A549 (cell line): ENCODE results near the gene GOPC.

Source experiments
- BHLHE40 ChIP-seq: IDR thresholded peaks from 2 replicates; pipeline ENCODE4 v1.6.1; 2012; ENCODE audit warnings: low read depth, low read length, inconsistent platforms
- CHD2 ChIP-seq: fragments of 150-350 bp; IDR thresholded peaks from 2 replicates; pipeline ENCODE4 v1.6.1; 2014; ENCODE audit warnings: low read length; ENCODE audit not compliant: partially characterized antibody
- CTCF ChIP-seq: fragments of >200 bp; sonication (Bioruptor Twin); formaldehyde crosslinking; IDR thresholded peaks from 3 replicates; pipeline ENCODE4 v1.5.1; 2016
- EP300 ChIP-seq, 2 experiments: fragments of >200 bp; sonication (Bioruptor Twin); formaldehyde crosslinking; IDR thresholded peaks; 2 replicates in 1 of 2; 3 replicates in 1 of 2; pipeline ENCODE4 v1.6.1; 2016 to 2017
- MYC ChIP-seq: IDR thresholded peaks from 2 replicates; pipeline ENCODE4 v1.6.1; 2012; ENCODE audit warnings: mild to moderate bottlenecking, inconsistent platforms, low read length, improper control_type of control experiment, borderline replicate concordance
- PHF8 ChIP-seq: fragments of 200-600 bp; sonication (generic); IDR thresholded peaks from 2 replicates; pipeline ENCODE4 v1.6.1; 2016; ENCODE audit warnings: low read depth, mild to moderate bottlenecking, antibody characterized with exemption, moderate library complexity, borderline replicate concordance
- POLR2A ChIP-seq: IDR thresholded peaks from 2 replicates; pipeline ENCODE4 v1.6.1; 2012; ENCODE audit warnings: mild to moderate bottlenecking, low read length
- SMC3 ChIP-seq: fragments of >200 bp; sonication (Bioruptor Twin); formaldehyde crosslinking; IDR thresholded peaks from 3 replicates; pipeline ENCODE4 v1.6.1; 2018; ENCODE audit warnings: inconsistent platforms
- SREBF2 ChIP-seq: fragments of 450-650 bp; IDR thresholded peaks from 2 replicates; pipeline ENCODE4 v1.6.1; 2014; ENCODE audit warnings: mild to moderate bottlenecking, moderate library complexity
- ZNF302 ChIP-seq: fragments of 250-450 bp; sonication (Bioruptor Pico); IDR thresholded peaks from 2 replicates; pipeline ENCODE4 v1.9.0; 2021; ENCODE audit warnings: inconsistent platforms, mild to moderate bottlenecking, moderate library complexity
- ZSCAN20 ChIP-seq: fragments of 250-450 bp; sonication (Bioruptor Pico); IDR thresholded peaks from 2 replicates; pipeline ENCODE4 v1.8.0; 2022; ENCODE audit warnings: mild to moderate bottlenecking, moderate library complexity
- TF ChIP-seq, protein P1 (sequence below): fragments of 450-650 bp; IDR thresholded peaks from 2 replicates; pipeline ENCODE4 v1.6.1; 2014; ENCODE audit warnings: antibody characterized with exemption
- TF ChIP-seq, protein P2 (sequence below): fragments of 200-600 bp; sonication (generic); IDR thresholded peaks from 2 replicates; pipeline ENCODE4 v1.6.1; 2016; ENCODE audit warnings: antibody characterized with exemption, mild to moderate bottlenecking, moderate library complexity
- TF ChIP-seq, protein P3 (sequence below): fragments of 150-350 bp; IDR thresholded peaks from 2 replicates; pipeline ENCODE4 v1.6.1; 2014; ENCODE audit warnings: low read depth, mild to moderate bottlenecking, low read length

DNA sequence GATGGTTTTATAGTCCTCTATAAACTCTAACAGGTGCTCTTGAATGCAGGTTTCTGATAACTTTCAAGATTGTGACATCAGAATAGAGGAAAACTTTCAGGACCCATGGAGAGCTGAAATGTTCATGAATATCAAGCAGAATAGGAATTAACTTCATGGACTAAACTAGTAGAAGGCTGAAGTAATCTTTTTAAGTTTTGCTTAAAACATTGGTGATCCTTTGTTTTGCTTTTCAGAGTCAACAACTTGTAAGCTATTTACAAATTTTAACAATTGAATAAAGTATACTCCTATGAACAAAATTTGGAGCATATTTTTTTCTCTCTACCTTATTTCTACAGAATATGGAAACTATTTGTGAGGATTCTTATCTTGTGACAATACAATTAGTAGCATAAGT, 25.2 kb upstream of the GOPC start:
- TF ChIP-seq CTCF (no peak), POLR2A (no peak), CHD2 (no peak), PHF8 (no peak), ZSCAN20 (no peak), SREBF2 (no peak), SMC3 (no peak), ZNF302 (no peak), BHLHE40 (no peak), MYC (no peak), EP300 (IDR thresholded peaks at IDR 0.05) (no peak)
- TF ChIP-seq, protein P1, sequence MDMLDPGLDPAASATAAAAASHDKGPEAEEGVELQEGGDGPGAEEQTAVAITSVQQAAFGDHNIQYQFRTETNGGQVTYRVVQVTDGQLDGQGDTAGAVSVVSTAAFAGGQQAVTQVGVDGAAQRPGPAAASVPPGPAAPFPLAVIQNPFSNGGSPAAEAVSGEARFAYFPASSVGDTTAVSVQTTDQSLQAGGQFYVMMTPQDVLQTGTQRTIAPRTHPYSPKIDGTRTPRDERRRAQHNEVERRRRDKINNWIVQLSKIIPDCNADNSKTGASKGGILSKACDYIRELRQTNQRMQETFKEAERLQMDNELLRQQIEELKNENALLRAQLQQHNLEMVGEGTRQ: no peak
- TF ChIP-seq, protein P2, sequence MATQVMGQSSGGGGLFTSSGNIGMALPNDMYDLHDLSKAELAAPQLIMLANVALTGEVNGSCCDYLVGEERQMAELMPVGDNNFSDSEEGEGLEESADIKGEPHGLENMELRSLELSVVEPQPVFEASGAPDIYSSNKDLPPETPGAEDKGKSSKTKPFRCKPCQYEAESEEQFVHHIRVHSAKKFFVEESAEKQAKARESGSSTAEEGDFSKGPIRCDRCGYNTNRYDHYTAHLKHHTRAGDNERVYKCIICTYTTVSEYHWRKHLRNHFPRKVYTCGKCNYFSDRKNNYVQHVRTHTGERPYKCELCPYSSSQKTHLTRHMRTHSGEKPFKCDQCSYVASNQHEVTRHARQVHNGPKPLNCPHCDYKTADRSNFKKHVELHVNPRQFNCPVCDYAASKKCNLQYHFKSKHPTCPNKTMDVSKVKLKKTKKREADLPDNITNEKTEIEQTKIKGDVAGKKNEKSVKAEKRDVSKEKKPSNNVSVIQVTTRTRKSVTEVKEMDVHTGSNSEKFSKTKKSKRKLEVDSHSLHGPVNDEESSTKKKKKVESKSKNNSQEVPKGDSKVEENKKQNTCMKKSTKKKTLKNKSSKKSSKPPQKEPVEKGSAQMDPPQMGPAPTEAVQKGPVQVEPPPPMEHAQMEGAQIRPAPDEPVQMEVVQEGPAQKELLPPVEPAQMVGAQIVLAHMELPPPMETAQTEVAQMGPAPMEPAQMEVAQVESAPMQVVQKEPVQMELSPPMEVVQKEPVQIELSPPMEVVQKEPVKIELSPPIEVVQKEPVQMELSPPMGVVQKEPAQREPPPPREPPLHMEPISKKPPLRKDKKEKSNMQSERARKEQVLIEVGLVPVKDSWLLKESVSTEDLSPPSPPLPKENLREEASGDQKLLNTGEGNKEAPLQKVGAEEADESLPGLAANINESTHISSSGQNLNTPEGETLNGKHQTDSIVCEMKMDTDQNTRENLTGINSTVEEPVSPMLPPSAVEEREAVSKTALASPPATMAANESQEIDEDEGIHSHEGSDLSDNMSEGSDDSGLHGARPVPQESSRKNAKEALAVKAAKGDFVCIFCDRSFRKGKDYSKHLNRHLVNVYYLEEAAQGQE: no peak
- TF ChIP-seq, protein P3, sequence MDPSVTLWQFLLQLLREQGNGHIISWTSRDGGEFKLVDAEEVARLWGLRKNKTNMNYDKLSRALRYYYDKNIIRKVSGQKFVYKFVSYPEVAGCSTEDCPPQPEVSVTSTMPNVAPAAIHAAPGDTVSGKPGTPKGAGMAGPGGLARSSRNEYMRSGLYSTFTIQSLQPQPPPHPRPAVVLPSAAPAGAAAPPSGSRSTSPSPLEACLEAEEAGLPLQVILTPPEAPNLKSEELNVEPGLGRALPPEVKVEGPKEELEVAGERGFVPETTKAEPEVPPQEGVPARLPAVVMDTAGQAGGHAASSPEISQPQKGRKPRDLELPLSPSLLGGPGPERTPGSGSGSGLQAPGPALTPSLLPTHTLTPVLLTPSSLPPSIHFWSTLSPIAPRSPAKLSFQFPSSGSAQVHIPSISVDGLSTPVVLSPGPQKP: no peak
